ENCODE measurements around the gene UHRF1.

The UHRF1 gene

GRCh38 chr19:4993683-4994082 is 84.4 kb downstream of the UHRF1 start:
- DNase-seq, result no peak

- DNase-seq, result no peak
Observed at GRCh38 chr19:4996701-4997100, 87.4 kb downstream of the UHRF1 start.

GRCh38 chr19:4997297-4997696 is 88.0 kb downstream of the UHRF1 start:
- DNase-seq, result no peak

GRCh38 chr19:5000120-5000611 is 90.9 kb downstream of the UHRF1 start:
- DNase-seq, result no peak

- no peak for DNase-seq
Observed at GRCh38 chr19:5001615-5002014, 92.3 kb downstream of the UHRF1 start.

- DNase-seq, result no peak
Observed at GRCh38 chr19:5002143-5002542, 92.8 kb downstream of the UHRF1 start.

GRCh38 chr19:5003781-5004180 is 94.5 kb downstream of the UHRF1 start:
- no peak for DNase-seq

GRCh38 chr19:5005096-5005495 is 95.8 kb downstream of the UHRF1 start:
- DNase-seq, result no peak

GRCh38 chr19:5006201-5006600 is 96.9 kb downstream of the UHRF1 start:
- DNase-seq, result no peak

- DNase-seq, result no peak
Observed at GRCh38 chr19:5006821-5007220, 97.5 kb downstream of the UHRF1 start.
